Uterus (tissue), 2 donors: ENCODE results near the gene SLC4A8.

Experiments used
- CTCF ChIP-seq, 4 experiments: fragments of 200-600 bp in 2 of 4; fragments of 450-650 bp in 2 of 4; sonication (generic) in 2 of 4; IDR thresholded peaks; one replicate each; pipeline ENCODE4 v1.5.1; 2016 to 2019; ENCODE audit warnings: antibody characterized with exemption in 4 of 4, mild to moderate bottlenecking in 2 of 4, moderate library complexity in 1 of 4
- POLR2A ChIP-seq, 2 donors: fragments of 450-650 bp; IDR thresholded peaks; one replicate each; pipeline ENCODE4 v1.6.1; 2016; ENCODE audit warnings: antibody characterized with exemption in 2 of 2, mild to moderate bottlenecking in 1 of 2, moderate library complexity in 1 of 2

GRCh38 chr12:51504851-51505250 is 80.2 kb downstream of the SLC4A8 start:
- TF ChIP-seq POLR2A (IDR thresholded peaks at IDR 0.05), result no peak
- no peak for TF ChIP-seq CTCF (IDR thresholded peaks at IDR 0.05)
